GM21381 (cell line): ENCODE data around the gene TNPO3.

Experiments used
- ATAC-seq: cut with Tn5 transposase; IDR thresholded peaks from one replicate; pipeline ENCODE4 v1.9.1; 2021; ENCODE audit warnings: mild to moderate bottlenecking, moderate library complexity; ENCODE audit not compliant: unreplicated experiment

Gene TNPO3

GRCh38 chr7:128911423-128912031 is 143.4 kb downstream of the TNPO3 start:
- ATAC-seq, result no peak

- no peak for ATAC-seq
Observed at GRCh38 chr7:128910569-128910945, 144.4 kb downstream of the TNPO3 start, which contains the start of gene KCP. TSS of gene KCP (minus strand) at chr7:128910709. CDS start at chr7:128910676, 33 bp downstream.

GRCh38 chr7:128909625-128910568 is 145.0 kb downstream of the TNPO3 start:
- no peak for ATAC-seq

GRCh38 chr7:128908750-128909624 is 145.9 kb downstream of the TNPO3 start:
- ATAC-seq, result no peak

GRCh38 chr7:128906766-128907559 is 147.9 kb downstream of the TNPO3 start:
- ATAC-seq, result no peak

DNA sequence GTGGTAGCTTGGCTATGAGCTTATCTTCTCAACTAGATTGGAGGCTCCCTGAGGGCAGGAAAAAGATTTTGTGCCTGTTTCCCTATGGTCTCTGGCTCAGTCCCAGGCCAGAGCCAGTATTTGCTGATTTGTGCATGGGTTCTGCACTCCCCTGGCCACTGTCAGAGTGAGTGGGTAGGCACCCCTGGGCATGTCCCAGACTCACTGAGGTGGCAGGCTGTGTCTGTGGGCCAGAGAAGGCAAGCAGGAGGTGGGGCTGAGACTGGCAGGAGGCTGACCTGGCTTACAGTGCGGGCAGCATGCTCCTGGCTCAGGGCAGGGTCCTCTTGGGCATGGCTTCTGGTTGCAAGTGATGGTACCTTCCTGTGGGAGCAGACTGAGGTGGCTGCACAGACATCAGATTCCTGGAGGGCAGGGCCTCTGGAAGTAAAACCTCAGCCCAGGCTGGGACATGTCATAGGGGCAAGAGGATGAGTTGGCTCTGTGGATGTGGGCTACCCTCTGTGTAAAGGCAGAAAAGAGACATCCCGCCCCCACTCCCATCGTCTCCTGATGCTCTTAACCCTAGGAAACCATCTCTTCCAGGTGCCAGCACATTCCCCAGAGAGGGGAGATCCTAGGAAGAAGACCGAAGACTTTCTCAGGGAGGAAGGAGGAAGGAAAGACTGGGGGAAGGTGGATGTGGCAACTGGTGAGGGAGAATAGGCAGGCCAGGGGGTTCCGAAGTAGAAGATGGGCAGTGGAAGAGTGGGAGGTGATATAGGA is 148.7 kb downstream of the TNPO3 start:
- ATAC-seq, result no peak

DNA sequence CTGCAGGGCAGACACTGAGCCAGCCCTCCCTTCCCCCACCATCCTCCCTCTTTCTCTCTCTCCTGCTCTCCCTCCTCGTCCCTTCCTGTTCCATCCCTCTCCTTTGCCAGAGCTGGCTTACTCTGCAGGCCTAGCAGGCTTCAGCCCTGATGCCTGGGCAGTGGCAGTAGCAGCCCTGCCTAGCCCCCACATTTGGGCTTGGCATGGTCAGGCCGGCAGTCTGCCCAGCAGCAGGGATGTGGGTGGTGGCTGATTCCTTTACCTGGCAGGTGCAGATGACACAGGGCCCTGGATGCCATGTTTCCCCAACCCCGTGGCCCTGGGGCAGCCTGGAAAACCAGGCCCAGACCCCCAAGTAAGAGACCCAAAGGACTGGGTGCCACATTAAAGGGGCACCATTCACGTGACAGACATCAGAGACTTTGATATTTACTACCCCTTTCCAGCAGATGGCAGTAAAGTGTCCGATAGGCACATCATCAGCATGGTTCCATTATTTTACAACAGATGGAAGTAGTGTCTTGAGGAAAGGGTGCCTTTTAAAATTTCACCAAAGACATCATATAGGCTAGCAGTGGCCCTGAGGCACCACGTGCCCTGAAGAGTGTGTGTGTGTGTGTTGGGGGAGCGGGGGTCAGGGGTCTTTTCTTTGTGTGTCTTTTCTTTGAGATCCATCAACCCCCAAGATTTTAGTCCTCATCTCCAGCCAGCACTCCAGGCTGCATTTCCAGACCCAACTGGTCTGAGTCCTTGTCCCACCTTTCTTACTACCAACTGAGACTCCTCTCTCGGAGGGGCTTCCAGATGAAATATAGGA is 150.3 kb downstream of the TNPO3 start:
- no peak for ATAC-seq
